Measurements from ENCODE around the gene CIT.
A peak's percentile ranks its signal among the peaks of the same experiment; 100 is the strongest.

The CIT gene

GRCh38 chr12:119696943-119697342 is 180.2 kb downstream of the CIT start:
- H3K4me3 ChIP-seq (ENCODE audit: low read length), result no peak overlapping the region
- no peak for DNase-seq (ENCODE audit: low read depth)
- TF ChIP-seq CTCF (conservative IDR thresholded peaks at IDR 0.05; ENCODE audit: low read length), result no peak

- no peak for DNase-seq (ENCODE audit: low read depth)
- peak; percentile 66 for TF ChIP-seq CTCF (conservative IDR thresholded peaks at IDR 0.05; ENCODE audit: low read length)
- H3K4me3 ChIP-seq (ENCODE audit: low read length), result no peak overlapping the region
These were observed 182.1 kb downstream of the CIT start for GRCh38 chr12:119695034-119695433.

GRCh38 chr12:119694111-119694510 is 183.0 kb downstream of the CIT start:
- no peak for DNase-seq (ENCODE audit: low read depth)
- no peak for TF ChIP-seq CTCF (conservative IDR thresholded peaks at IDR 0.05; ENCODE audit: low read length)
- no peak overlapping the region for H3K4me3 ChIP-seq (ENCODE audit: low read length)

GRCh38 chr12:119693511-119693910 is 183.6 kb downstream of the CIT start:
- no peak for TF ChIP-seq CTCF (conservative IDR thresholded peaks at IDR 0.05; ENCODE audit: low read length)
- peak; percentile 41 for DNase-seq (ENCODE audit: low read depth)
- no peak overlapping the region for H3K4me3 ChIP-seq (ENCODE audit: low read length)

GRCh38 chr12:119692997-119693396 is 184.1 kb downstream of the CIT start:
- peak; percentile 97 for DNase-seq (ENCODE audit: low read depth)
- no peak for TF ChIP-seq CTCF (conservative IDR thresholded peaks at IDR 0.05; ENCODE audit: low read length)
- H3K4me3 ChIP-seq (ENCODE audit: low read length), result no peak overlapping the region

GRCh38 chr12:119692410-119692809 is 184.7 kb downstream of the CIT start:
- peak; percentile 43 for DNase-seq (ENCODE audit: low read depth)

More at GRCh38 chr12:119692410-119692809, 184.7 kb downstream of the CIT start:
- H3K4me3 ChIP-seq (ENCODE audit: low read length), result no peak overlapping the region
- TF ChIP-seq CTCF (conservative IDR thresholded peaks at IDR 0.05; ENCODE audit: low read length), result no peak

Data from AG10803 (cell line).